ENCODE measurements around the gene AFF3.

AFF3 gene

GRCh38 chr2:99772591-99773331 lies 369.6 kb downstream of the AFF3 start:
- Histone ChIP-seq H3K9me3 (ENCODE audit: control insufficient read depth, insufficient read depth, low read length) (no peaks in the 10 kb centered on the region), H3K27me3 (ENCODE audit: control insufficient read depth, insufficient read depth, low read length) (no peaks in the 10 kb centered on the region), H3K4me3 (ENCODE audit: low read depth, low read length) (no peak overlapping the region), H3K4me1 (ENCODE audit: control insufficient read depth, insufficient read depth, low read length) (no peaks in the 10 kb centered on the region), H3K36me3 (ENCODE audit: control insufficient read depth, insufficient read depth, low read length) (no peaks in the 10 kb centered on the region), H3K9ac (ENCODE audit: low read depth, low read length) (no peak overlapping the region)

GRCh38 chr2:99771681-99772333 lies 370.6 kb downstream of the AFF3 start:
- no peaks in the 10 kb centered on the region for H3K27me3 ChIP-seq (ENCODE audit: control insufficient read depth, insufficient read depth, low read length)
- H3K4me1 ChIP-seq (ENCODE audit: control insufficient read depth, insufficient read depth, low read length) = no peaks in the 10 kb centered on the region
- H3K4me3 ChIP-seq (ENCODE audit: low read depth, low read length) = no peak overlapping the region
- H3K36me3 ChIP-seq (ENCODE audit: control insufficient read depth, insufficient read depth, low read length) = no peaks in the 10 kb centered on the region
- H3K9ac ChIP-seq (ENCODE audit: low read depth, low read length) = no peak overlapping the region
- H3K9me3 ChIP-seq (ENCODE audit: control insufficient read depth, insufficient read depth, low read length) = no peaks in the 10 kb centered on the region

- Histone ChIP-seq H3K27me3 (ENCODE audit: control insufficient read depth, insufficient read depth, low read length) (no peaks in the 10 kb centered on the region), H3K4me1 (ENCODE audit: control insufficient read depth, insufficient read depth, low read length) (no peaks in the 10 kb centered on the region), H3K9ac (ENCODE audit: low read depth, low read length) (no peak overlapping the region), H3K36me3 (ENCODE audit: control insufficient read depth, insufficient read depth, low read length) (no peaks in the 10 kb centered on the region), H3K9me3 (ENCODE audit: control insufficient read depth, insufficient read depth, low read length) (no peaks in the 10 kb centered on the region), H3K4me3 (ENCODE audit: low read depth, low read length) (no peak overlapping the region)
Observed at GRCh38 chr2:99770876-99771275, 371.5 kb downstream of the AFF3 start.

- Histone ChIP-seq H3K27me3 (ENCODE audit: control insufficient read depth, insufficient read depth, low read length) (no peaks in the 10 kb centered on the region), H3K4me1 (ENCODE audit: control insufficient read depth, insufficient read depth, low read length) (no peaks in the 10 kb centered on the region)
Observed at GRCh38 chr2:99765731-99766318, 376.6 kb downstream of the AFF3 start.

GRCh38 chr2:99763764-99764163 lies 378.6 kb downstream of the AFF3 start:
- no peaks in the 10 kb centered on the region for H3K9me3 ChIP-seq (ENCODE audit: control insufficient read depth, insufficient read depth, low read length)
- no peak overlapping the region for H3K4me3 ChIP-seq (ENCODE audit: low read depth, low read length)
- no peak overlapping the region for H3K9ac ChIP-seq (ENCODE audit: low read depth, low read length)
- H3K27me3 ChIP-seq (ENCODE audit: control insufficient read depth, insufficient read depth, low read length) = no peaks in the 10 kb centered on the region
- H3K4me1 ChIP-seq (ENCODE audit: control insufficient read depth, insufficient read depth, low read length) = no peaks in the 10 kb centered on the region
- H3K36me3 ChIP-seq (ENCODE audit: control insufficient read depth, insufficient read depth, low read length) = no peaks in the 10 kb centered on the region

More at GRCh38 chr2:99765731-99766318, 376.6 kb downstream of the AFF3 start:
- Histone ChIP-seq H3K9me3 (ENCODE audit: control insufficient read depth, insufficient read depth, low read length) (no peaks in the 10 kb centered on the region), H3K9ac (ENCODE audit: low read depth, low read length) (no peak overlapping the region), H3K4me3 (ENCODE audit: low read depth, low read length) (no peak overlapping the region), H3K36me3 (ENCODE audit: control insufficient read depth, insufficient read depth, low read length) (no peaks in the 10 kb centered on the region)

- Histone ChIP-seq H3K4me3 (ENCODE audit: low read depth, low read length) (no peak overlapping the region), H3K4me1 (ENCODE audit: control insufficient read depth, insufficient read depth, low read length) (no peaks in the 10 kb centered on the region), H3K9me3 (ENCODE audit: control insufficient read depth, insufficient read depth, low read length) (no peaks in the 10 kb centered on the region), H3K36me3 (ENCODE audit: control insufficient read depth, insufficient read depth, low read length) (no peaks in the 10 kb centered on the region), H3K9ac (ENCODE audit: low read depth, low read length) (no peak overlapping the region), H3K27me3 (ENCODE audit: control insufficient read depth, insufficient read depth, low read length) (no peaks in the 10 kb centered on the region)
Observed at GRCh38 chr2:99762714-99763113, 379.7 kb downstream of the AFF3 start.

GRCh38 chr2:99757611-99758114 lies 384.7 kb downstream of the AFF3 start:
- H3K36me3 ChIP-seq (ENCODE audit: control insufficient read depth, insufficient read depth, low read length) = no peaks in the 10 kb centered on the region
- no peak overlapping the region for H3K9ac ChIP-seq (ENCODE audit: low read depth, low read length)
- no peaks in the 10 kb centered on the region for H3K4me1 ChIP-seq (ENCODE audit: control insufficient read depth, insufficient read depth, low read length)
- H3K4me3 ChIP-seq (ENCODE audit: low read depth, low read length) = no peak overlapping the region
- no peaks in the 10 kb centered on the region for H3K27me3 ChIP-seq (ENCODE audit: control insufficient read depth, insufficient read depth, low read length)
- no peaks in the 10 kb centered on the region for H3K9me3 ChIP-seq (ENCODE audit: control insufficient read depth, insufficient read depth, low read length)

GRCh38 chr2:99756059-99756458 lies 386.3 kb downstream of the AFF3 start:
- H3K27me3 ChIP-seq (ENCODE audit: control insufficient read depth, insufficient read depth, low read length) = no peaks in the 10 kb centered on the region
- H3K9ac ChIP-seq (ENCODE audit: low read depth, low read length) = no peak overlapping the region
- no peaks in the 10 kb centered on the region for H3K4me1 ChIP-seq (ENCODE audit: control insufficient read depth, insufficient read depth, low read length)
- H3K36me3 ChIP-seq (ENCODE audit: control insufficient read depth, insufficient read depth, low read length) = no peaks in the 10 kb centered on the region
- H3K9me3 ChIP-seq (ENCODE audit: control insufficient read depth, insufficient read depth, low read length) = no peaks in the 10 kb centered on the region
- H3K4me3 ChIP-seq (ENCODE audit: low read depth, low read length) = no peak overlapping the region

GRCh38 chr2:99754210-99754609 lies 388.2 kb downstream of the AFF3 start:
- H3K27me3 ChIP-seq (ENCODE audit: control insufficient read depth, insufficient read depth, low read length) = no peaks in the 10 kb centered on the region
- H3K36me3 ChIP-seq (ENCODE audit: control insufficient read depth, insufficient read depth, low read length) = no peaks in the 10 kb centered on the region
- H3K9me3 ChIP-seq (ENCODE audit: control insufficient read depth, insufficient read depth, low read length) = no peaks in the 10 kb centered on the region
- H3K9ac ChIP-seq (ENCODE audit: low read depth, low read length) = no peak overlapping the region
- no peak overlapping the region for H3K4me3 ChIP-seq (ENCODE audit: low read depth, low read length)
- H3K4me1 ChIP-seq (ENCODE audit: control insufficient read depth, insufficient read depth, low read length) = no peaks in the 10 kb centered on the region

GRCh38 chr2:99753505-99753904 lies 388.9 kb downstream of the AFF3 start:
- Histone ChIP-seq H3K4me1 (ENCODE audit: control insufficient read depth, insufficient read depth, low read length) (no peaks in the 10 kb centered on the region), H3K9ac (ENCODE audit: low read depth, low read length) (no peak overlapping the region), H3K9me3 (ENCODE audit: control insufficient read depth, insufficient read depth, low read length) (no peaks in the 10 kb centered on the region), H3K27me3 (ENCODE audit: control insufficient read depth, insufficient read depth, low read length) (no peaks in the 10 kb centered on the region), H3K36me3 (ENCODE audit: control insufficient read depth, insufficient read depth, low read length) (no peaks in the 10 kb centered on the region), H3K4me3 (ENCODE audit: low read depth, low read length) (no peak overlapping the region)

GRCh38 chr2:99748344-99748743 lies 394.0 kb downstream of the AFF3 start:
- Histone ChIP-seq H3K9ac (ENCODE audit: low read depth, low read length) (no peak overlapping the region), H3K27me3 (ENCODE audit: control insufficient read depth, insufficient read depth, low read length) (no peaks in the 10 kb centered on the region), H3K4me3 (ENCODE audit: low read depth, low read length) (no peak overlapping the region), H3K9me3 (ENCODE audit: control insufficient read depth, insufficient read depth, low read length) (no peaks in the 10 kb centered on the region), H3K4me1 (ENCODE audit: control insufficient read depth, insufficient read depth, low read length) (no peaks in the 10 kb centered on the region), H3K36me3 (ENCODE audit: control insufficient read depth, insufficient read depth, low read length) (no peaks in the 10 kb centered on the region)

GRCh38 chr2:99747842-99748241 lies 394.5 kb downstream of the AFF3 start:
- no peaks in the 10 kb centered on the region for H3K9me3 ChIP-seq (ENCODE audit: control insufficient read depth, insufficient read depth, low read length)
- no peaks in the 10 kb centered on the region for H3K36me3 ChIP-seq (ENCODE audit: control insufficient read depth, insufficient read depth, low read length)
- H3K27me3 ChIP-seq (ENCODE audit: control insufficient read depth, insufficient read depth, low read length) = no peaks in the 10 kb centered on the region
- no peak overlapping the region for H3K9ac ChIP-seq (ENCODE audit: low read depth, low read length)
- H3K4me1 ChIP-seq (ENCODE audit: control insufficient read depth, insufficient read depth, low read length) = no peaks in the 10 kb centered on the region
- no peak overlapping the region for H3K4me3 ChIP-seq (ENCODE audit: low read depth, low read length)
